HG03342 (cell line): ENCODE measurements around the gene TESK2.

ENCODE experiments used
- ATAC-seq: cut with Tn5 transposase; IDR thresholded peaks from one replicate; pipeline ENCODE4 v1.9.1; 2021; ENCODE audit warnings: mild to moderate bottlenecking, moderate library complexity; ENCODE audit not compliant: unreplicated experiment

TESK2 gene

GRCh38 chr1:45340816-45341466 is 150.0 kb downstream of the TESK2 start:
- ATAC-seq, result no peak

- ATAC-seq, result peak; percentile 71
Observed at GRCh38 chr1:45339789-45340558, 151.0 kb downstream of the TESK2 start, which contains the start of the genes MUTYH and TOE1. Gene MUTYH, minus strand, starts transcription at chr1:45340440. Its CDS starts 5,935 bp downstream, at chr1:45334505. Gene TOE1, plus strand, starts transcription at chr1:45340170. Its CDS starts 83 bp downstream, at chr1:45340253.

GRCh38 chr1:45337630-45338325 is 153.2 kb downstream of the TESK2 start:
- ATAC-seq, result no peak

GRCh38 chr1:45335855-45336324 is 155.1 kb downstream of the TESK2 start:
- no peak for ATAC-seq

- no peak for ATAC-seq
Observed at GRCh38 chr1:45334308-45335245, 156.4 kb downstream of the TESK2 start.

GRCh38 chr1:45332346-45332720 is 158.6 kb downstream of the TESK2 start:
- no peak for ATAC-seq

- no peak for ATAC-seq
Observed at GRCh38 chr1:45331436-45332345, 159.3 kb downstream of the TESK2 start.

- no peak for ATAC-seq
Observed at GRCh38 chr1:45329445-45329844, 161.5 kb downstream of the TESK2 start.

GRCh38 chr1:45328680-45329079 is 162.3 kb downstream of the TESK2 start:
- ATAC-seq, result no peak

- ATAC-seq, result no peak
Observed at GRCh38 chr1:45327644-45328515, 163.1 kb downstream of the TESK2 start.

- peak; percentile 59 for ATAC-seq
Observed at GRCh38 chr1:45326627-45327623, 164.0 kb downstream of the TESK2 start, which contains the start of gene HPDL. Gene HPDL, plus strand, starts transcription at chr1:45326895. Its CDS starts 254 bp downstream, at chr1:45327149.

GRCh38 chr1:45325851-45326506 is 165.0 kb downstream of the TESK2 start:
- no peak for ATAC-seq

- ATAC-seq, result no peak
Observed at GRCh38 chr1:45322486-45323040, 168.4 kb downstream of the TESK2 start.

GRCh38 chr1:45321444-45321843 is 169.5 kb downstream of the TESK2 start:
- no peak for ATAC-seq

GRCh38 chr1:45319761-45320160 is 171.2 kb downstream of the TESK2 start:
- no peak for ATAC-seq

GRCh38 chr1:45317166-45317565 is 173.8 kb downstream of the TESK2 start:
- ATAC-seq, result no peak
